ENCODE measurements around the gene RNF5.
"Not testable (repeated sequence)": the region's sequence is repeated elsewhere in the genome, so short reads cannot be mapped to it uniquely, and the experiment has no call there.

The RNF5 gene

DNA sequence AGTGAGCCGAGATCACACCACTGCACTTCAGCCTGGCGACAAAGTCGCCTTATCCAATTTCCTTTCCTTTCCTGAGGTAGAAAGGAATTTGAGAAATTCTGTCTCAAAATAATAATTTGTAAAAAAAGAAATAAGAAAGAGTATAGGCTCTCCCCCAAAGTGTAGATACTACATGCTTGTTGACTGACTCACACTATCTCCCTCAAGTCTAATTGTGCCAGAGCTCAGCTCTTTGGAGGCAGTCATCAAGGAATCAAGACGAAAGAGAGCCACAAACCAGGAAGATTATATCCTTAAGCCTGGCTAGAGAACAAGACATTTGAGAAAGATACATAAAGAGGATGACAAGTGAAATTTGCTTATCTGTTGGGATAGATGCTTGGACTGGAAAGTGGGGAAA lies 44.4 kb upstream of the RNF5 start:
- ChIA-PET POLR2A (no interaction called here), CTCF (no interaction called here)

DNA sequence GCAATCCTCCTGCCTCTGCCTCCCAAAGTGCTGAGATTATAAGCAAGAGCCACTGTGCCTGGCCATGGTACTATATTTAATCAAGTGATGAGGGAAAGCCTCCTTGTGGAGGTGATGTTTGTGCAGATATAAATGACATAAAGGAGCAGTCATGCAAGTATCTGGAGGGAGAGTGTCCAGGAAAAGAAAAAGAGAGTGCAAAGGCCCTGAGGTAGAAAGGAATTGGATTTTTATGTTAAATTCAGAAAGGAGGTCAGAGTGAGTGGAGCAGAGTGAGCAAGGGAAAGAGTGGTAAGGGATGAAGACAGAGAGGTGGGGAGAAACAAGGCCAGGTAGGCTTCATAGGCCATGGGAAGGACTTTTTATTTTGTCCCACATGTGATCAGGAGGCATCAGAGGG lies 40.8 kb upstream of the RNF5 start:
- TF ChIP-seq L3MBTL2 (conservative IDR thresholded peaks at IDR 0.05) (no peak), ELF4 (IDR thresholded peaks at IDR 0.05) (no peak)
- no peak for DNase-seq (ENCODE audit: extremely low spot score)
- ChIA-PET POLR2A (no interaction called here), CTCF (no interaction called here)

More for the DNA sequence above, 44.4 kb upstream of the RNF5 start:
- no peak for DNase-seq (ENCODE audit: extremely low spot score)
- no peak for TF ChIP-seq FOXA1 (IDR thresholded peaks at IDR 0.05)
- TF ChIP-seq SUZ12 (IDR thresholded peaks at IDR 0.05), result no peak
- TF ChIP-seq, protein P1, sequence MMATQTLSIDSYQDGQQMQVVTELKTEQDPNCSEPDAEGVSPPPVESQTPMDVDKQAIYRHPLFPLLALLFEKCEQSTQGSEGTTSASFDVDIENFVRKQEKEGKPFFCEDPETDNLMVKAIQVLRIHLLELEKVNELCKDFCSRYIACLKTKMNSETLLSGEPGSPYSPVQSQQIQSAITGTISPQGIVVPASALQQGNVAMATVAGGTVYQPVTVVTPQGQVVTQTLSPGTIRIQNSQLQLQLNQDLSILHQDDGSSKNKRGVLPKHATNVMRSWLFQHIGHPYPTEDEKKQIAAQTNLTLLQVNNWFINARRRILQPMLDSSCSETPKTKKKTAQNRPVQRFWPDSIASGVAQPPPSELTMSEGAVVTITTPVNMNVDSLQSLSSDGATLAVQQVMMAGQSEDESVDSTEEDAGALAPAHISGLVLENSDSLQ (IDR thresholded peaks at IDR 0.05), result no peak
- no peak for TF ChIP-seq SP1 (IDR thresholded peaks at IDR 0.05)
- no peak for TF ChIP-seq FOXK2 (IDR thresholded peaks at IDR 0.05)
- no peak for TF ChIP-seq ELF4 (IDR thresholded peaks at IDR 0.05)
- no peak for TF ChIP-seq LEF1 (IDR thresholded peaks at IDR 0.05; ENCODE audit: borderline replicate concordance)
- no peak for TF ChIP-seq CTBP1 (IDR thresholded peaks at IDR 0.05; ENCODE audit: borderline replicate concordance)
- TF ChIP-seq HDGF (IDR thresholded peaks at IDR 0.05; ENCODE audit: borderline replicate concordance), result no peak
- no peak for TF ChIP-seq TARDBP (IDR thresholded peaks at IDR 0.05)

DNA sequence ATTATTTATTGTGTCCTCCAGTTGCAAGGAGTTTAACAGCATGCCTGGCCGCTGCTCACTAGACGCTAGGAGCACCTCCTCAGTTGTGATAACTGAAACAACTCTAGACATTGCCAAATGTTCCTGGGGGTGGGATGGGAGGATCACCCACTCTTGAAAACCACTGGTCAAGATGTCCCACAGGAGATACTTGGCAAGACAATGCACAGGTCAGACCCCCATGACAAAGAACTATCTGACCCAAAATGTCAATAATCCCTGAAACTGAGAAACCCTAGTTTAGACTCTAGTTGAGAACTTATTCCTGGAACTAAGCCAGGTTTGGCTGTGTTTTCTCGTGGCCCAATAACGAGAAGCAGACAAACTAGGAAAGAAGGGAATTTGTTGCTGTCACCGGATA lies 38.6 kb upstream of the RNF5 start:
- POLR2A ChIA-PET, result interaction anchor here (2.4 kb wide), 1 partner anchor 10 kb away, joined by 15 read pairs; the partner anchor contains the start of genes ATF6B and FKBPL
- CTCF ChIA-PET, result interaction anchor here (0.6 kb wide), 1 partner anchor 27 kb away, joined by 3 read pairs; no protein-coding TSS in a partner anchor
- no peak for TF ChIP-seq TARDBP (IDR thresholded peaks at IDR 0.05)
- no peak for TF ChIP-seq FOXK2 (IDR thresholded peaks at IDR 0.05)
- TF ChIP-seq ZNF384 (IDR thresholded peaks at IDR 0.05), result no peak
- no peak for TF ChIP-seq CTBP1 (IDR thresholded peaks at IDR 0.05; ENCODE audit: borderline replicate concordance)
- TF ChIP-seq, protein P1 (IDR thresholded peaks at IDR 0.05), result no peak
- no peak for TF ChIP-seq L3MBTL2 (conservative IDR thresholded peaks at IDR 0.05)
- no peak for TF ChIP-seq SP1 (IDR thresholded peaks at IDR 0.05)
- DNase-seq (ENCODE audit: extremely low spot score), result no peak

DNA sequence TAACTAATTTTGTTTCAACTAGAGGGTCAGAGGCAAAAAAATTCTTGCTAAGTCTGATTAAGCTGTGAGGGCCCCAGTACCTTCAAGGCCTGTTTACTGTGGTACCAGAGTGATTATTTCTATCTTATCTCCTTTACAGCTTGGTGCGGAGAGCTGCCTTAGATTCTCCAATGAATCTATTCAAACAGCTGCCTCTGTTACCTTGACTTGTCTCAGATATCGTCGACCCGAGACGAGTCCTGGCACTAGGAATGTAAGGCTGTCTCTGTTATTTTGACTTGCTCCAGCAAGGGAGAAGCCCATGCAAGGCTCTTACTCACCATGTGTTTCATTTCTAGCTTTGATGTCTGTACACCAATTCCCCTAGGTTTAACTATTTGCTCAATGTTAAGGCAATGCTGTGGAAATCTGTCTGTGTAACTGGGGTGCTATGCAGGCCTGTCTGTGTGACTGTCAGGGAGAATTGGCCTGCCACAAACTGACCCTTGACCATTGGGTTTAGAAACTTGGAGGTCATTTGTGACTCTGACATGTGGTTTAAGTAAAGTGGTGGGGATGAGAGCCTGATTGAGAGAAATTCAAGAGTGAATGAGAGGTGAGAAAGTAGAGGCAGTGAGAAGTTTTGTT lies 37.7 kb upstream of the RNF5 start:
- DNase-seq (ENCODE audit: extremely low spot score), result no peak
- CTCF ChIA-PET, result no interaction called here
- POLR2A ChIA-PET, result interaction anchor here (2.4 kb wide), 1 partner anchor 11 kb away, joined by 15 read pairs; the partner anchor contains the start of genes ATF6B and FKBPL
- TF ChIP-seq FOXM1 (IDR thresholded peaks at IDR 0.05; ENCODE audit: borderline replicate concordance) (no peak), FOXA1 (IDR thresholded peaks at IDR 0.05) (no peak), ZNF384 (IDR thresholded peaks at IDR 0.05) (no peak), CTBP1 (IDR thresholded peaks at IDR 0.05; ENCODE audit: borderline replicate concordance) (no peak), ELF4 (IDR thresholded peaks at IDR 0.05) (no peak), TARDBP (IDR thresholded peaks at IDR 0.05) (no peak), SP1 (IDR thresholded peaks at IDR 0.05) (no peak), LEF1 (IDR thresholded peaks at IDR 0.05; ENCODE audit: borderline replicate concordance) (no peak), BHLHE40 (IDR thresholded peaks at IDR 0.05; ENCODE audit: borderline replicate concordance) (no peak), SUZ12 (IDR thresholded peaks at IDR 0.05) (no peak), FOXK2 (IDR thresholded peaks at IDR 0.05) (no peak), L3MBTL2 (conservative IDR thresholded peaks at IDR 0.05) (no peak), HDGF (IDR thresholded peaks at IDR 0.05; ENCODE audit: borderline replicate concordance) (no peak), ARNT (IDR thresholded peaks at IDR 0.05) (no peak), NFRKB (IDR thresholded peaks at IDR 0.05) (no peak)
- TF ChIP-seq, protein P1 (IDR thresholded peaks at IDR 0.05), result no peak

DNA sequence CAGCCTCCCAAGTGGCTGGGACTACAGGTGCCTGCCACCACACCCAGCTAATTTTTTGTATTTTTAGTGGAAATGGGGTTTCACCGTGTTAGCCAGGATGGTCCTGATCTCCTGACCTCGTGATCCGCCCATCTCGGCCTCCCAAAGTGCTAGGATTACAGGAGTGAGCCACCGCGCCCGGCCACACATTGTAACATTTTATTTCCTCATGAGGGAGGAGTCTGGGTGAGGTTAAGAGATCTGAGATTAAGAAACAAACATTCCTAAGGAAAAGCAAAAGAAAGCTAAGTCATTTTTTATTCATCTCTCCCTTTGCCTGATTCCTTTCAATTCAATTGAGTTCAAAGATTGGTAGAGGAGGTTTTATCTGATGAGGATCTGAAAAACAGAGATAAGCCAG lies 34.0 kb upstream of the RNF5 start:
- DNase-seq (ENCODE audit: extremely low spot score), result not testable (repeated sequence)
- ChIA-PET POLR2A (interaction anchor here (1.3 to 1.6 kb wide), 3 partner anchors 14 to 51 kb away, joined by 3 to 8 read pairs (median 3); partner anchors contain the start of genes ATF6B and FKBPL), CTCF (interaction anchor here (2.4 kb wide), 1 partner anchor 26 kb away, joined by 13 read pairs; no protein-coding TSS in a partner anchor)

DNA sequence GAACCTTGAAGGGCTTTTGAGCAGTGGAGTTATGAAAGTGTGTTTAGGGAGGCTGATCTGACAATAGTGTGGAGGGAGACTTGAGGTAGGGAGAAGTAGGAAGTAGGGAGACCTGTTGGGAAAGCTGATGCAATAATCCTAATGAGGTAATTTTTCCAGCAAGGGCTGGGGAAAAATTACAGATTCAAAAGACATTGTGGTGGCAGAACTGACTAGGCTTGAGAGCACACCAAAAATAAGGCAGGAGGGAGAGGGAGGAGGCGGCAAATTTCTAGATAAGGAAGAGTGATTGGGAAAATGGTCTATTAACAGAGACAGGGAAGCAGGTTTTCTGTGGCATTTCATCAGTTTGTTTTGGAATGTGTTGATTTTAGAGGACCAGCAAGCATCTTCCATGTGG lies 31.9 kb upstream of the RNF5 start:
- POLR2A ChIA-PET, result interaction anchor here (0.8 to 1.6 kb wide), 3 partner anchors 15 to 50 kb away, joined by 3 to 11 read pairs (median 4); partner anchors contain the start of gene FKBPL

More for the DNA sequence above, 31.9 kb upstream of the RNF5 start:
- CTCF ChIA-PET, result no interaction called here
- DNase-seq (ENCODE audit: extremely low spot score), result no peak
- TF ChIP-seq SP1 (IDR thresholded peaks at IDR 0.05), result no peak
- no peak for TF ChIP-seq FOXK2 (IDR thresholded peaks at IDR 0.05)
- TF ChIP-seq ELF4 (IDR thresholded peaks at IDR 0.05), result no peak
- no peak for TF ChIP-seq L3MBTL2 (conservative IDR thresholded peaks at IDR 0.05)
- no peak for TF ChIP-seq FOXA1 (IDR thresholded peaks at IDR 0.05)
- no peak for TF ChIP-seq ZNF384 (IDR thresholded peaks at IDR 0.05)
- TF ChIP-seq, protein P1 (IDR thresholded peaks at IDR 0.05), result no peak
- TF ChIP-seq LEF1 (IDR thresholded peaks at IDR 0.05; ENCODE audit: borderline replicate concordance), result no peak
- TF ChIP-seq NFRKB (IDR thresholded peaks at IDR 0.05), result no peak

All from HEK293T (cell line).